HCT116 (cell line): Measurements from ENCODE around the gene PDE6C. TPM values are rescaled to one million over a fixed set of nuclear protein-coding genes. Genes with fewer than 3 reads are reported as not detected.

Source experiments
- ATAC-seq: fragments of 200-7000 bp; cut with Tn5 transposase; 2 replicates; pipeline ENCODE4 v1.9.1; 2020; ENCODE audit warnings: mild to moderate bottlenecking, moderate library complexity
- BruUV-seq: library from RNA; stranded (reverse); fragments of 400-500 nt; replicated peaks from 2 replicates; lab custom pipeline; 2021; lab: Mats Ljungman, UMichigan
- CTCF ChIA-PET: fragments of 300-600 bp; sonication (Branson Sonifier 250); formaldehyde crosslinking; loops from one replicate; lab custom pipeline; 2021; ENCODE audit warnings: antibody characterized with exemption; lab: Charles Lee
- POLR2A ChIA-PET: fragments of 300-600, 350-600 bp; sonication (Branson Sonifier 250); formaldehyde crosslinking; loops from one replicate; lab custom pipeline; 2021; ENCODE audit warnings: antibody characterized with exemption; lab: Charles Lee
- RAD21 ChIA-PET, 2 experiments: fragments of 300-600 bp; sonication (Branson Sonifier 250); formaldehyde crosslinking; loops; one replicate each; lab custom pipeline; 2023; ENCODE audit warnings: low total read pairs in 2 of 2; ENCODE audit not compliant: uncharacterized antibody in 2 of 2, unreplicated experiment in 2 of 2, low non-redundant PET in 1 of 2; lab: Charles Lee
- DNase-seq: peaks from one replicate; pipeline ENCODE4 v3.0.0-alpha.2; 2010; ENCODE audit warnings: low read depth, low spot score
- H2AFZ ChIP-seq: fragments of 200-600 bp; shearing (Covaris generic), sonication (generic); 2 replicates; pipeline ENCODE4 v1.6.1; 2017; ENCODE audit warnings: low read depth, mixed run types, mixed read lengths, antibody characterized with exemption, low read length; ENCODE audit not compliant: poor library complexity, severe bottlenecking
- H3K27ac ChIP-seq: 2 replicates; pipeline ENCODE4 v1.5.1; 2012; ENCODE audit warnings: low read depth, low read length
- H3K27me3 ChIP-seq: fragments of 200-600 bp; sonication (generic); 2 replicates; pipeline ENCODE4 v1.6.1; 2016; ENCODE audit warnings: mixed run types, low read length, mixed read lengths; ENCODE audit not compliant: insufficient read depth
- H3K36me3 ChIP-seq, 2 experiments: fragments of 200-500 bp in 1 of 2; fragments of 200-600 bp in 1 of 2; sonication (Bioruptor generic) in 1 of 2; sonication (generic) in 1 of 2; 2 replicates each; pipeline versions ENCODE4 v1.5.1 to v1.6.1; 2014 to 2016; ENCODE audit warnings: low read length in 2 of 2, inconsistent platforms in 1 of 2, mixed read lengths in 1 of 2, mixed run types in 1 of 2; ENCODE audit not compliant: insufficient read depth in 2 of 2, control insufficient read depth in 1 of 2
- H3K4me1 ChIP-seq, 2 experiments: fragments of 200-600 bp in 1 of 2; sonication (generic) in 1 of 2; 2 replicates each; pipeline versions ENCODE4 v1.5.1 to v1.6.1; 2012 to 2017; ENCODE audit warnings: low read length in 2 of 2, inconsistent platforms in 1 of 2, mild to moderate bottlenecking in 1 of 2, mixed read lengths in 1 of 2, mixed run types in 1 of 2, moderate library complexity in 1 of 2; ENCODE audit not compliant: insufficient read depth in 2 of 2, control insufficient read depth in 1 of 2
- H3K4me2 ChIP-seq: fragments of 200-600 bp; sonication (generic); 2 replicates; pipeline ENCODE4 v1.6.1; 2017; ENCODE audit warnings: mixed run types, low read length, mixed read lengths
- H3K4me3 ChIP-seq, 2 experiments: fragments of 200-600 bp in 1 of 2; sonication (generic) in 1 of 2; replicated peaks in 1 of 2; 2 replicates each; pipeline ENCODE4 v1.5.1; 2011 to 2016; ENCODE audit warnings: low read length in 2 of 2, control low read depth in 1 of 2, low read depth in 1 of 2, mild to moderate bottlenecking in 1 of 2, mixed read lengths in 1 of 2, mixed run types in 1 of 2
- H3K79me2 ChIP-seq: fragments of 200-600 bp; sonication (generic); 2 replicates; pipeline ENCODE4 v1.6.1; 2017; ENCODE audit warnings: mild to moderate bottlenecking, mixed run types, low read length, moderate library complexity, mixed read lengths; ENCODE audit not compliant: insufficient read depth
- H3K9ac ChIP-seq: fragments of 200-600 bp; sonication (generic); 2 replicates; pipeline ENCODE4 v1.6.1; 2016; ENCODE audit warnings: low read length, mixed read lengths
- H3K9me2 ChIP-seq: fragments of 200-600 bp; sonication (generic), shearing (Covaris generic); 2 replicates; pipeline ENCODE4 v1.6.1; 2017; ENCODE audit warnings: mixed run types, mild to moderate bottlenecking, moderate library complexity; ENCODE audit not compliant: insufficient read depth
- H3K9me3 ChIP-seq, 2 experiments: fragments of 200-500 bp in 1 of 2; fragments of 200-600 bp in 1 of 2; sonication (Bioruptor generic) in 1 of 2; sonication (generic) in 1 of 2; 2 replicates each; pipeline ENCODE4 v1.6.1; 2014 to 2017; ENCODE audit warnings: low read length in 2 of 2, mixed read lengths in 2 of 2, inconsistent platforms in 1 of 2, low read depth in 1 of 2, mild to moderate bottlenecking in 1 of 2, mixed run types in 1 of 2, moderate library complexity in 1 of 2; ENCODE audit not compliant: control insufficient read depth in 1 of 2, insufficient read depth in 1 of 2
- H4K20me1 ChIP-seq: fragments of 200-600 bp; sonication (generic), shearing (Covaris generic); 2 replicates; pipeline ENCODE4 v1.6.1; 2017; ENCODE audit warnings: mixed run types, mild to moderate bottlenecking, moderate library complexity; ENCODE audit not compliant: insufficient read depth
- CBX3 ChIP-seq: IDR thresholded peaks from 2 replicates; pipeline ENCODE4 v1.6.1; 2012; ENCODE audit warnings: low read depth
- CEBPB ChIP-seq: IDR thresholded peaks from 2 replicates; pipeline ENCODE4 v1.6.1; 2012; ENCODE audit warnings: low read depth
- ELF1 ChIP-seq: IDR thresholded peaks from 2 replicates; pipeline ENCODE4 v1.6.1; 2012; ENCODE audit warnings: low read depth, borderline replicate concordance
- EZH2 ChIP-seq: fragments of 200-600 bp; sonication (generic); IDR thresholded peaks from 2 replicates; pipeline ENCODE4 v1.6.1; 2017; ENCODE audit warnings: antibody characterized with exemption, mixed run types
- EZH2phosphoT487 ChIP-seq: fragments of 200-600 bp; IDR thresholded peaks from 2 replicates; pipeline ENCODE4 v1.6.1; 2018; ENCODE audit warnings: antibody characterized with exemption, borderline replicate concordance
- FOSL1 ChIP-seq: IDR thresholded peaks from 2 replicates; pipeline ENCODE4 v1.6.1; 2012; ENCODE audit warnings: low read depth
- POLR2A ChIP-seq: IDR thresholded peaks from 2 replicates; pipeline ENCODE4 v1.7.0; 2011; ENCODE audit warnings: borderline replicate concordance; ENCODE audit not compliant: insufficient read depth, insufficient read length; ENCODE audit errors: extremely low read depth
- RAD21 ChIP-seq: IDR thresholded peaks from 2 replicates; pipeline ENCODE4 v1.6.1; 2012; ENCODE audit warnings: low read depth, mild to moderate bottlenecking
- SP1 ChIP-seq: IDR thresholded peaks from 2 replicates; pipeline ENCODE4 v1.6.1; 2012; ENCODE audit warnings: low read depth
- SRF ChIP-seq: IDR thresholded peaks from 2 replicates; pipeline ENCODE4 v1.6.1; 2012; ENCODE audit warnings: low read depth
- TCF7L2 ChIP-seq: IDR thresholded peaks from 2 replicates; pipeline ENCODE4 v1.7.0; 2011; ENCODE audit warnings: borderline replicate concordance, inconsistent platforms; ENCODE audit not compliant: insufficient read depth, insufficient read length; ENCODE audit errors: extremely low read depth
- ZFX ChIP-seq: fragments of 450-650 bp; IDR thresholded peaks from 2 replicates; pipeline ENCODE4 v1.6.1; 2017
- ZNF274 ChIP-seq: fragments of 200-500 bp; sonication (Bioruptor generic); IDR thresholded peaks from 2 replicates; pipeline ENCODE4 v1.6.1; 2014; ENCODE audit warnings: mild to moderate bottlenecking, low read depth, low read length, inconsistent platforms
- intact Hi-C: fragments of 100-400 bp; cut with micrococcal nuclease; formaldehyde crosslinking; loops from 2 replicates; pipeline ENCODE4 v1.10.0; 2022
- total RNA-seq: library from RNA; stranded (reverse); gene quantifications from one replicate; pipeline ENCODE4 v1.2.1, GENCODE V29; 2021; ENCODE audit not compliant: unreplicated experiment
- TF ChIP-seq, protein P1 (sequence below), 3 experiments: fragments of 200-600 bp in 1 of 3; sonication (generic) in 1 of 3; IDR thresholded peaks in 2 of 3; conservative IDR thresholded peaks in 1 of 3; 2 replicates each; pipeline ENCODE4 v1.5.1; 2012 to 2017; ENCODE audit warnings: low read depth in 2 of 3, low read length in 2 of 3, antibody characterized with exemption in 1 of 3, borderline replicate concordance in 1 of 3, control low read depth in 1 of 3, mild to moderate bottlenecking in 1 of 3, mixed read lengths in 1 of 3, mixed run types in 1 of 3, moderate library complexity in 1 of 3; ENCODE audit not compliant: insufficient read depth in 1 of 3
- TF ChIP-seq, protein P2 (sequence below): IDR thresholded peaks from 2 replicates; pipeline ENCODE4 v1.6.1; 2012; ENCODE audit warnings: low read depth

PDE6C gene
- total RNA-seq, 1 experiment from 2014 or later: not detected

DNA sequence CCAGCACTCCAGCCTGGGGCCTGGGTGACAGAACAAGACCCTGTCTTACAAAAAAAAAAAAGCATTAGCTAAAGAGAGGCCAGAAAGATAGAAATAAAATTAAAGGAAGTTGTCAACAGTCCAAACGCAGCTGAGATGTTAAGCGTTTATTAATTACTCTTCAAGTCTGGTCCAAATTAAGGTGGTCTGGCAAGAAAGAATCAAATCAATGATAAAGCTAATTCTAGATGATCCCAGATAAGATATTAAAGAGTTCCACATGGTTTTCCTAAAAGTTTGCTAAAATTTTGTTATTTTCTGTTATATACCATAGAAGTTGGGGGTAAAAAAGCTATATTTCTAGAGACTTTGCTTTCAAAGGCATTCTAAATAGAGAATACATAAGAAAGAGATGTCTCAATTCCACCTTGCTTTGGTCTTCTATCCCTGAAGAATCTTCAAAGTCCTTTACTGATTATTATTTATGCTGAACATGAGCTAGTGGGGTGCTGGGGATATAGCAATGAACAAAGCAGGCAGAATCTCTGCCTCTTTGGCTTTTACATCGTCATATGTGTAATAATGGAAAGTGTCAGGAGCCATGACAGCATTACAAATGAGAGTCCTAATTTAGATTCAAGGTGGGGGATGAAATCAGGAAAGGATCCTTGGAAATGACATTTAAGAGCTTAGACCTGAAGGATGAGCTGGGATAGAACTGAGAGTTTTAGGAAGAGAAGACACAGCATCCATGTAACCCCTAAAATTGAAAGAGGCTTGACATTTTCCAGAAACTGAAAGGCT, 66.7 kb downstream of the PDE6C start:
- RAD21 ChIA-PET: interaction anchor here in 1 of 2 experiments (0.9 to 1.3 kb wide), 2 partner anchors 124 to 193 kb away, joined by 4 read pairs; no protein-coding TSS in a partner anchor
- ATAC-seq (no peak), DNase-seq (no peak)
- H3K79me2 ChIP-seq: no peaks in the 10 kb centered on the region
- POLR2A ChIA-PET: no interaction called here
- no peak overlapping the region for H3K4me3 ChIP-seq
- CTCF ChIA-PET: interaction anchor here (0.6 to 3.1 kb wide), 7 partner anchors 23 to 303 kb away, joined by 3 to 23 read pairs (median 4); partner anchors contain the start of gene FRA10AC1
- no peak overlapping the region for H3K27ac ChIP-seq
- no peaks in the 10 kb centered on the region for H3K27me3 ChIP-seq
- no peak overlapping the region for H2AFZ ChIP-seq
- no peaks in the 10 kb centered on the region for H3K4me1 ChIP-seq
- intact Hi-C loops: no loop called here
- TF ChIP-seq FOSL1: no peak
- TF ChIP-seq TCF7L2: no peak
- no peak for TF ChIP-seq CBX3
- TF ChIP-seq RAD21: no peak
- TF ChIP-seq SRF: no peak
- TF ChIP-seq POLR2A: no peak
- no peak for TF ChIP-seq CEBPB
- no peak for TF ChIP-seq ZNF274
- TF ChIP-seq ZFX: no peak
- TF ChIP-seq, protein P1, sequence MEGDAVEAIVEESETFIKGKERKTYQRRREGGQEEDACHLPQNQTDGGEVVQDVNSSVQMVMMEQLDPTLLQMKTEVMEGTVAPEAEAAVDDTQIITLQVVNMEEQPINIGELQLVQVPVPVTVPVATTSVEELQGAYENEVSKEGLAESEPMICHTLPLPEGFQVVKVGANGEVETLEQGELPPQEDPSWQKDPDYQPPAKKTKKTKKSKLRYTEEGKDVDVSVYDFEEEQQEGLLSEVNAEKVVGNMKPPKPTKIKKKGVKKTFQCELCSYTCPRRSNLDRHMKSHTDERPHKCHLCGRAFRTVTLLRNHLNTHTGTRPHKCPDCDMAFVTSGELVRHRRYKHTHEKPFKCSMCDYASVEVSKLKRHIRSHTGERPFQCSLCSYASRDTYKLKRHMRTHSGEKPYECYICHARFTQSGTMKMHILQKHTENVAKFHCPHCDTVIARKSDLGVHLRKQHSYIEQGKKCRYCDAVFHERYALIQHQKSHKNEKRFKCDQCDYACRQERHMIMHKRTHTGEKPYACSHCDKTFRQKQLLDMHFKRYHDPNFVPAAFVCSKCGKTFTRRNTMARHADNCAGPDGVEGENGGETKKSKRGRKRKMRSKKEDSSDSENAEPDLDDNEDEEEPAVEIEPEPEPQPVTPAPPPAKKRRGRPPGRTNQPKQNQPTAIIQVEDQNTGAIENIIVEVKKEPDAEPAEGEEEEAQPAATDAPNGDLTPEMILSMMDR (IDR thresholded peaks at IDR 0.05 in 2 of 3, conservative IDR thresholded peaks at IDR 0.05 in 1 of 3; ENCODE audit: borderline replicate concordance in 1 of 3, insufficient read depth in 1 of 3, low read depth in 2 of 3, low read length in 2 of 3): no peak
- no peak for TF ChIP-seq EZH2
- TF ChIP-seq SP1: no peak
- TF ChIP-seq, protein P2, sequence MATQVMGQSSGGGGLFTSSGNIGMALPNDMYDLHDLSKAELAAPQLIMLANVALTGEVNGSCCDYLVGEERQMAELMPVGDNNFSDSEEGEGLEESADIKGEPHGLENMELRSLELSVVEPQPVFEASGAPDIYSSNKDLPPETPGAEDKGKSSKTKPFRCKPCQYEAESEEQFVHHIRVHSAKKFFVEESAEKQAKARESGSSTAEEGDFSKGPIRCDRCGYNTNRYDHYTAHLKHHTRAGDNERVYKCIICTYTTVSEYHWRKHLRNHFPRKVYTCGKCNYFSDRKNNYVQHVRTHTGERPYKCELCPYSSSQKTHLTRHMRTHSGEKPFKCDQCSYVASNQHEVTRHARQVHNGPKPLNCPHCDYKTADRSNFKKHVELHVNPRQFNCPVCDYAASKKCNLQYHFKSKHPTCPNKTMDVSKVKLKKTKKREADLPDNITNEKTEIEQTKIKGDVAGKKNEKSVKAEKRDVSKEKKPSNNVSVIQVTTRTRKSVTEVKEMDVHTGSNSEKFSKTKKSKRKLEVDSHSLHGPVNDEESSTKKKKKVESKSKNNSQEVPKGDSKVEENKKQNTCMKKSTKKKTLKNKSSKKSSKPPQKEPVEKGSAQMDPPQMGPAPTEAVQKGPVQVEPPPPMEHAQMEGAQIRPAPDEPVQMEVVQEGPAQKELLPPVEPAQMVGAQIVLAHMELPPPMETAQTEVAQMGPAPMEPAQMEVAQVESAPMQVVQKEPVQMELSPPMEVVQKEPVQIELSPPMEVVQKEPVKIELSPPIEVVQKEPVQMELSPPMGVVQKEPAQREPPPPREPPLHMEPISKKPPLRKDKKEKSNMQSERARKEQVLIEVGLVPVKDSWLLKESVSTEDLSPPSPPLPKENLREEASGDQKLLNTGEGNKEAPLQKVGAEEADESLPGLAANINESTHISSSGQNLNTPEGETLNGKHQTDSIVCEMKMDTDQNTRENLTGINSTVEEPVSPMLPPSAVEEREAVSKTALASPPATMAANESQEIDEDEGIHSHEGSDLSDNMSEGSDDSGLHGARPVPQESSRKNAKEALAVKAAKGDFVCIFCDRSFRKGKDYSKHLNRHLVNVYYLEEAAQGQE: no peak
- TF ChIP-seq ELF1: no peak
- TF ChIP-seq EZH2phosphoT487: no peak
- H3K9ac ChIP-seq: no peak overlapping the region
- peaks cover 8 to 9% of the 10 kb centered on the region in 2 experiments; a peak in 3 of 4 replicates for H3K36me3 ChIP-seq
- BruUV-seq: no TSS peak
- no peaks in the 10 kb centered on the region for H4K20me1 ChIP-seq
- no peak overlapping the region for H3K4me2 ChIP-seq
- no peaks in the 10 kb centered on the region for H3K9me3 ChIP-seq
- no peaks in the 10 kb centered on the region for H3K9me2 ChIP-seq
